ENCODE results near the gene ACTR5.

DNA sequence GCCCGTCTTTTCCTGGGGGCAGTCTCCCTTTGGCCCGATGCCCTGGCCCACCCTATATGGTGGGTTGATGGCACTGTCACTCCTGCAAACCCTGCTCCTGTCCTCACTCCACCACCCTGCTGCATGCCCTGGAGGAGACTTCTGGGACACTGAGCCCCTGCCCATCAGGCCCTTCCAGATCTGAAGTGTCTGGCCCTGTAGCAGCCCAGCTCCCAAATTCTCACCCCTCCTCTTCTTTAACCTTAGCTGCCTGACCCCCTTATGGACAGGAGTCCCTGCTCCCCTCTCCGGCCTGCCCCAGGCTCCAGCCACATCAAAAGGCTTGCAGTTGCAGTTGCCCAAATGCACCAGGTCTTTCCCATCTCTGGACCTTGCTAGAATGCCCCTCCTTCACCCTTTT lies 44.7 kb upstream of the ACTR5 start:
- TF ChIP-seq EZH2 (IDR thresholded peaks at IDR 0.05), result no peak
- TF ChIP-seq POLR2AphosphoS5 (IDR thresholded peaks at IDR 0.05; ENCODE audit: borderline replicate concordance, low read depth, low read length), result no peak
